SJSA1 (cell line): Measurements from ENCODE around the gene ANO9. TPM values are rescaled to one million over a fixed set of nuclear protein-coding genes. Genes with fewer than 3 reads are reported as not detected.
"Not testable (repeated sequence)": the region's sequence is repeated elsewhere in the genome, so short reads cannot be mapped to it uniquely, and the experiment has no call there.

Source experiments
- DNase-seq, 2 experiments: peaks; one replicate each; pipeline ENCODE4 v3.0.0-alpha.2; 2015 to 2020; ENCODE audit warnings: low spot score in 2 of 2, low read depth in 1 of 2
- H3K27ac ChIP-seq: fragments of 250-450 bp; sonication (Bioruptor Pico); 2 replicates; pipeline ENCODE4 v1.5.1; 2020; ENCODE audit warnings: mild to moderate bottlenecking, moderate library complexity
- H3K27me3 ChIP-seq: fragments of 250-450 bp; sonication (Bioruptor Pico); replicated peaks from 2 replicates; pipeline ENCODE4 v1.5.1; 2020; ENCODE audit warnings: mild to moderate bottlenecking, moderate library complexity
- H3K36me3 ChIP-seq: fragments of 250-450 bp; sonication (Bioruptor Pico); 2 replicates; pipeline ENCODE4 v1.5.1; 2020; ENCODE audit warnings: mild to moderate bottlenecking
- H3K4me1 ChIP-seq: fragments of 250-450 bp; sonication (Bioruptor Pico); replicated peaks from 2 replicates; pipeline ENCODE4 v1.6.1; 2021; ENCODE audit warnings: mild to moderate bottlenecking
- H3K4me3 ChIP-seq: fragments of 250-450 bp; sonication (Bioruptor Pico); 2 replicates; pipeline ENCODE4 v1.5.1; 2020; ENCODE audit warnings: mild to moderate bottlenecking
- H3K9me3 ChIP-seq: fragments of 250-450 bp; sonication (Bioruptor Pico); replicated peaks from 2 replicates; pipeline ENCODE4 v1.5.1; 2020; ENCODE audit warnings: mild to moderate bottlenecking
- total RNA-seq: library from RNA; depleted of rRNA; stranded (reverse); fragments of >200 nt; shearing (Covaris generic); gene quantifications from 2 replicates; pipeline ENCODE4 v1.2.3, GENCODE V29; 2014

ANO9 gene
- total RNA-seq, 1 experiment from 2014 or later, result not detected

DNA sequence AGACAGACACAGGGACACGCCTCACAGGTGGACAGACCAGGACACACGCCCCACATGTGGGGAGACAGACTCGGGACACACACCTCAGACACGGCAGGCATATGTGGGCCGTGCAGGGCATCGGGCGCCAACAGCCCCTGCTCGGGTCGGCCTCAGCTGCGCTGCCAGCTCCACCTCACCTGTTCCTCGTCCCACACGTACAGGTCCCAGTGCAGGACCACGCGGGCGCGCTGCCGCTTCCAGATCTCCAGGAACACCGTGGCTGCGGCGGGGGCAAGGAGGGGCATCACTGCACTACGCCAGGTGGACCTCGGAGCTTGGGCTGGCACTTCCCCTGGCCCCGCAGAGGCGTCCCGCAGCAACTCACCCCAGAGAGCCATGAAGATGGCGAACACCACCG is 12.4 kb downstream of the ANO9 start:
- Histone ChIP-seq H3K36me3 (no peaks in the 10 kb centered on the region), H3K27ac (no peak overlapping the region), H3K4me3 (no peak overlapping the region), H3K27me3 (no peaks in the 10 kb centered on the region), H3K4me1 (no peaks in the 10 kb centered on the region), H3K9me3 (no peaks in the 10 kb centered on the region)
- DNase-seq, result no peak

DNA sequence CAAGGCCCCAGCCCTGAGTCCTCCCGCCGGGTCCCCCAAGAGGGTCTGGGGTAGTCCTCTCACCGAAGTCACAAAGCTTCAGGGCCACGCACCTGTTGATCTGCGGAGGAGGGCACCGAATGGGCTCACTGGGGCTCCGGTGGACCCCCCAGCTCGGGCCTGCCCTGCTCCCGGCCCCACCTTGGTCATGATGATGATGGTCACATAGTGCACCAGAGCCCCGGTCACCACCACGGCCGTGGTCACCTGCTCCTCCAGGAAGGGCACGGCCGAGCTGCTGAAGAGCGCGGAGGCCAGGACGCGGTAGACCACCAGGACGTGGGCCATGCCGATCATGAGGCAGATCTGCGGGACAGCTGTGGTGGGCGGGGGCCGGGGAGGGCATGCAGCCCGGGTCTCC is 13.5 kb downstream of the ANO9 start:
- no peaks in the 10 kb centered on the region for H3K36me3 ChIP-seq
- no peak overlapping the region for H3K4me3 ChIP-seq
- H3K27me3 ChIP-seq, result no peaks in the 10 kb centered on the region
- no peaks in the 10 kb centered on the region for H3K4me1 ChIP-seq
- no peak for DNase-seq
- no peak overlapping the region for H3K27ac ChIP-seq
- no peaks in the 10 kb centered on the region for H3K9me3 ChIP-seq

DNA sequence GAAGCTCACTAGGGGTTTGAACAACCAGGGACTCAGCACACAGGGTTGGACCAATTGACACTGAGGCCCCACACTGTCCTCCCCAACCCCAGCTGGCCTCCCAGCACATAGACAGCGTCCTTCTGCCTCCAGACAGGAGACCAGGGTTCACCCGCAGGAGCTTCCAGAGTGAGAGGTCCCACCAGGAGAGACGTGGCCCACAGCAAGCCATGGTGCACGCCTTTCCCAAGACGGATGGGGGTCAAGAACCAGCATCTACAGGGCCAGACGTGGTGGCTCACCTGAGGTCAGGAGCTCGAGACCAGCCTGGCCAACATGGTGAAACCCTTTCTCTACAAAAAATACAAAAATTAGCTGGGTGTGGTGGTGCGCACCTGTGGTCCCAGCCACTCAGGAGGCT is 15.0 kb downstream of the ANO9 start:
- H3K27ac ChIP-seq, result no peak overlapping the region
- H3K4me3 ChIP-seq, result no peak overlapping the region
- H3K9me3 ChIP-seq, result no peaks in the 10 kb centered on the region

GRCh38 chr11:425301-425700 is 16.5 kb downstream of the ANO9 start:
- no peaks in the 10 kb centered on the region for H3K4me1 ChIP-seq
- DNase-seq, result no peak

More for the DNA sequence above, 15.0 kb downstream of the ANO9 start:
- no peaks in the 10 kb centered on the region for H3K4me1 ChIP-seq
- no peak for DNase-seq
- no peaks in the 10 kb centered on the region for H3K36me3 ChIP-seq
- H3K27me3 ChIP-seq, result no peaks in the 10 kb centered on the region

GRCh38 chr11:424766-425165 is 17.0 kb downstream of the ANO9 start:
- H3K27ac ChIP-seq, H3K27me3 ChIP-seq, DNase-seq, H3K4me1 ChIP-seq, H3K9me3 ChIP-seq, H3K36me3 ChIP-seq, H3K4me3 ChIP-seq: not testable (repeated sequence)

More at GRCh38 chr11:425301-425700, 16.5 kb downstream of the ANO9 start:
- H3K27ac ChIP-seq, result no peak overlapping the region
- no peaks in the 10 kb centered on the region for H3K9me3 ChIP-seq
- no peaks in the 10 kb centered on the region for H3K27me3 ChIP-seq
- no peaks in the 10 kb centered on the region for H3K36me3 ChIP-seq
- H3K4me3 ChIP-seq, result no peak overlapping the region

GRCh38 chr11:424232-424631 is 17.6 kb downstream of the ANO9 start:
- Histone ChIP-seq H3K9me3 (no peaks in the 10 kb centered on the region), H3K36me3 (no peaks in the 10 kb centered on the region), H3K27ac (no peak overlapping the region), H3K4me3 (no peak overlapping the region), H3K4me1 (no peaks in the 10 kb centered on the region), H3K27me3 (no peaks in the 10 kb centered on the region)
- DNase-seq, result no peak

GRCh38 chr11:422249-422656 is 19.6 kb downstream of the ANO9 start:
- H3K27ac ChIP-seq, result no peak overlapping the region
- no peak overlapping the region for H3K4me3 ChIP-seq
- H3K36me3 ChIP-seq, result no peaks in the 10 kb centered on the region
- H3K4me1 ChIP-seq, result no peaks in the 10 kb centered on the region
- DNase-seq, result no peak
- peaks cover 6% of the 10 kb centered on the region for H3K27me3 ChIP-seq
- H3K9me3 ChIP-seq, result no peaks in the 10 kb centered on the region

DNA sequence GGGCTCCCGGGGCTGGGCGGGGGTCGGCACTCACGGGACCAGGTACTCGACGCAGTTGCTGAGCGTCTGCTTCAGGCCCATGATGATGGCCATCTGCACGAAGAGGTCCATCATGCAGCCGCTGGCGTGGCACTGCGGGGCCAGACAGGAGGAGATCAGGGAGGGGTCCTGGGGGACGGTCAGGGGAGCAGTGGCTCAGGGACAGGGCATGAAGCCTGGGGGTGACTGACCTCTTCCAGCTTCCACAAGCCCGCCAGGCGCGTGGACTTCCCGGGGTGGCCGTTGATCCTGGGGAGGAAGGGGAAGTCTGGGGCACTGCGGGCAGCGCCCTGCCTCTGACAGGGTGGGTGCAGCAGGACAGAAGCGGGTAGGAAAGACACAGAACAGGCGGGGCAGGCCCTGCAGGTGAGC is 20.9 kb downstream of the ANO9 start:
- Histone ChIP-seq H3K27ac (no peak overlapping the region), H3K9me3 (no peaks in the 10 kb centered on the region), H3K27me3 (peaks cover 17% of the 10 kb centered on the region), H3K4me3 (no peak overlapping the region), H3K4me1 (no peaks in the 10 kb centered on the region), H3K36me3 (no peaks in the 10 kb centered on the region)
- DNase-seq, result no peak

DNA sequence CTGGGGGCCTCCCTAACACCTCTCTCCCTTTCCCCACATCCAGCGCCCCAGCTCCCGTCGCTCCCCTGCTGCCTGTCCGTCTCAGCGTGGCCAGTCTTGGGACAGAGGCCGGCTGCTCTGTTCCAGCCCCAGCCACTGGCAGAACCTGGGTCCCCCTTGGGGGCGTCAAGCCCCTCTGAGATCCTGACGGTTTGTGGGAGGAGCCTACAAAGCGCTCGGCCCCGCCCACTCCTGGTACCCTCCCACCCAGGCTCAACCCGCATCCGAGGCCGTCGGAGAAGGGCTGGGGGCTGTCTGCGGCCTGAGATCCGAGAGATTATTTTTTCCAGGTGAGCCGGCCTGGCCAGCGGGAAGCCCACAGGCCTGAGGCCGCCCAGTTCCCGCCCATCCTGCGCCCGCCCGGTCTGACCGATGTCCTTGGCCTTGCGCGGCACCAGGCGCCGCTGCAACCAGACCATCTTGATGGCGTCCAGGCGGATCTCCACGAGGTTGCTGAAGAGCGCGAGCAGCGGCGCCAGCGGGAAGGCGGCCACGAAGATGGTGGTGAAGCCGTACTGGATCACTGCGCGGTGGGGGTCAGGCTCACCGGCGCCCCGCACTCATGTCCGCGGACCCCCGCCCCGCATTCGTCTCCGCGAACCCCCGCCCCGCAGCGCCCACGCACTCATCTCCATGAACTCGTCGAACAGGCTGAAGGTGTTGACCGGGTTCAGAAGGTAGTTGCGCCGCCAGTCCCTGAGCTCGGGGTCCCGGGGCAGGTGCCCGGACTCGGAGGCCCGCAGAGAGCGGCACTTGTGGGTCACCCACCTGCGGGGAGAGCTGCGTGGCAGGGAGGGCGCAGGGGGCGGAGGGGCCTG is 21.5 kb downstream of the ANO9 start:
- DNase-seq, result no peak
- peaks cover 21% of the 10 kb centered on the region for H3K27me3 ChIP-seq
- no peaks in the 10 kb centered on the region for H3K36me3 ChIP-seq

DNA sequence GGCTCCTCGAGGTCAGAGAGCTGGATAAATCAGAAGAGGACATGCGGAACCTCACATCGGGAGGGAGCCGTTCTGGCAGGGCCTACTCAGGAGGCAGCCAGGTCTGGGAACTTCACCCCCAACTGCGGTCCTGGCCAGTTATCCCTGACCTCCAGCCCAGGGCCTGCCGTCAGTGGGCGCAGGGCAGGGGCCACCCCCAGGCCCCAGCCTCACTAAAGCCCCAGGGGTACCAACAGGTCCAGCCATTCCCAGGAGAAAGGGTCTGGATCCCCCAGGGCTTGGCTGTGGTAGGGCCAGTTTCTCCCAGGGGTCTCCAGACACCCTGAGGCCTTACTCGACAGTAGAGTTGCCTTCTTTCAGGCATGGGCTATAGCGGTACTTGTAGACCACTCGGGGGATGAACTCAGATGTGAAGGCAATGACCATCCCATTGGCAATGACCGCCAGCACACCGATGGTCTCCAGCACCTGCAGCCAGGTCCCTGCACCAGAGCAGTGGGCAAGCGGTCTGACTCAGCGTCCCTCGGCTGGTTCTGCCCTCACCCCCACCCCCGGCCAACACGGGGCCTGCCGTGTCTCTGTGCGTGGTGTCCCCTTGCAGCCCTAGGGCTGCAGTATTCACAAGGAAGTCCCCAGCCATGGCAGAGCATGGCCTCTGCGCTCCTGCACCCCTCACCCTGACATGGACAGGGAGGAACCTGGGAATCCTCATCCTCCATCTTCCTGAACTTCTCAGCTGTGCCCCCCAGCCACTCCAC is 22.4 kb downstream of the ANO9 start:
- no peaks in the 10 kb centered on the region for H3K9me3 ChIP-seq
- H3K27ac ChIP-seq, result no peak overlapping the region
- no peaks in the 10 kb centered on the region for H3K4me1 ChIP-seq
- no peak for DNase-seq
- peaks cover 21% of the 10 kb centered on the region for H3K27me3 ChIP-seq
- H3K4me3 ChIP-seq, result no peak overlapping the region
- H3K36me3 ChIP-seq, result no peaks in the 10 kb centered on the region

More for the DNA sequence above, 21.5 kb downstream of the ANO9 start:
- Histone ChIP-seq H3K4me3 (no peak overlapping the region), H3K27ac (no peak overlapping the region), H3K4me1 (no peaks in the 10 kb centered on the region), H3K9me3 (no peaks in the 10 kb centered on the region)

DNA sequence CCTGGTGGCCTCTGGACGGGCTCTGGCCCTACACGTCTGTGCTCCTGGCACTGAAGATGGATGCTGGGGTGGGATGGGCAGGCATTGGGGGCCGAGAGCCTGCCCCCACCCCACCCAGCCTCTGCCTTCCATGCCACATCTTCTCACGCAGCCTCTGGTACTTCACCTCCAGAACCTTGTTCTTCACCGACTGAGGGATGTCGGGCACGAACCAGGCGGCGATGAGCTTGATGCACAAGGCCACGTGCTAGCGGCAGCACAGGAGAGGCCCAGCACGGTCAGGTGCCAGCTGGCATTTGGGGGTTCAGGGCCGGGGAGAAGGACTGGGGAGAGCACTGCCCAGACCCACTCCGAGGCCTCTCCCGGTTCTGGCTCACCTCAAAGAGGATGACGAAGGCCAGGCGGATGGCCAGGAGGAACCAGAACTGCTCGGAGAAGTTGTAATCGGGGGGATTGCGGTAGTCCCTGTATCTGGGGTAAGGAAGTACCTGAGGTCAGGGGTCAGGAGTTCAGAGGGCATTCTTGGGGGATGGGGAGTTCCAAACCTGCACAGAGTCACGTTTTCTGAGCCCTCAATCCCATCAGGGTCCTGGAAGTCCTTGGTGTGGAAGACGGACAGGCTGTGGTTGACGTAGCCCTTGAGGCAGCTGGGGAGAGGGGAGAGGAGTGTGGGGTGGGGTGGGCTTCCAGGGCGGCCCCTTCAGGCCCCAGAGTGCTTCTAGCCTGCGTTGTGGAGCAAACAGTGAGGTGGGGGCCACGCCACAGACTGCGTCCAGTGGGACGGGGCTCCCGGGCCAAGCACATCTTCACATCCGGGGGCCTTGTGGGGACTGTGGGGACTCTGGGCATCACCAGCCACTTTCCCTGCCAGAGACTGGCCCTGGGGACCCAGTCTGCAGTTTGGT is 23.2 kb downstream of the ANO9 start:
- DNase-seq, result no peak
- Histone ChIP-seq H3K27ac (no peak overlapping the region), H3K9me3 (no peaks in the 10 kb centered on the region), H3K27me3 (peaks cover 21% of the 10 kb centered on the region), H3K4me3 (no peak overlapping the region), H3K36me3 (no peaks in the 10 kb centered on the region), H3K4me1 (no peaks in the 10 kb centered on the region)

DNA sequence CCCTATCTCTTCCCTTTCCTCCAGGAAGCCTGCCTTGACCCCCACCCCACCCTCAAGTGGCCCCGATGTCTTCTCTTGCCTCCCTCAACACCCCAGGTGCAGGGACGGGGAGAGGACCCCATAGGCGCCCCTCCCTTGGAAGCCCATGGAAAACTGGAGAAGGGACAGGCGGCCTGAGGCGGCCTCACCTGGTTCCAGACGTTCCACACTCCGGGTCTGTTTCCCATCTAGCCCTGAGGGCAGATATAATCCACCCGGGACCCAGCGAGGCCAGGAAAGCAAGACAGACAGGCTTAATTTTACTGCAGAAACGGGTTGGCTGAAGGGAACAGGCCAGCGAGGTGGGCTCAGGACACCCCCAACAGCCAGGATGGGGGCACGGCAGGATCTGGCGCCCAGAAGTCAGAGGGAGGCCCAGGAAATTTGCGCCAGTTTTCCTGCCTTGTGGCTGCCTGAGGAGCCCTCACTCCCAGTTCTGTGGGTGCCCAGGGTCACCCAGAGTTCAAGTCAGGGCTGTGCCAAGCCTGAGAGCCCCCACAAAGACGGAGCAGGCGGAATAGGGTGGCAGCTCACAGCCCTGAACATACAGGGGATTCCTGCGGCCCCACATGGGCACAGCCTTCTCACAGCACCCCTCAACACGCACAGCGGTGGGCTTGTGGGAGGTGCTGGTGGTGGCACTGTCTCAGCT is 24.0 kb downstream of the ANO9 start:
- Histone ChIP-seq H3K36me3 (no peaks in the 10 kb centered on the region), H3K4me3 (no peak overlapping the region), H3K9me3 (no peaks in the 10 kb centered on the region), H3K27me3 (peaks cover 21% of the 10 kb centered on the region), H3K4me1 (no peaks in the 10 kb centered on the region), H3K27ac (no peak overlapping the region)
- DNase-seq, result no peak
